Measurements from ENCODE around the gene CPAMD8.

DNA sequence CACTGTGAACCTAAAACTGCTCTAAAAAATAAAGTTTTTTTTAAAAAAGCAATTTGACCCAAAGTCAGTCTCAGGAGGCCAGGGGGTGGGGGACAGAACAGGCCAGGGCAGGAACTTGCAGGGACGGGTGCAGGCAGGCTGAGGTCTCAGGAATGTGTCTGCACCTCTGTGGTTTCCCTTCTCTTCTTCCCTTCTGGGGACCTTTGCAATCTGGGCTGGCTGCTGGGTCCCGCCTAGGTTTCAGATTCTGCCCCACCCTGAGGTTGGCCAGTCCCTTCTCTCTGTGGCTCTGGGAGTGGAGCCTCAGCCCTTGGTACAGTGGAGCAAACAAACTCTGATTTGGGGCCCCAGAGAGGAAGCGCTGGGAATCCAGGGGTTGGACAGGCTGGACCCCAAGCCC lies 143.1 kb downstream of the CPAMD8 start:
- TF ChIP-seq ZNF274 (IDR thresholded peaks at IDR 0.05; ENCODE audit: low read depth, low read length), result no peak
- TF ChIP-seq SUZ12 (IDR thresholded peaks at IDR 0.05; ENCODE audit: extremely low read depth, insufficient read depth, insufficient read length), result no peak
- no peak for TF ChIP-seq YY1 (IDR thresholded peaks at IDR 0.05; ENCODE audit: insufficient read depth, insufficient read length)
